Measurements from ENCODE around the gene ZNF568. TPM values are rescaled to one million over a fixed set of nuclear protein-coding genes. Genes with fewer than 3 reads are reported as not detected.

Gene ZNF568
- total RNA-seq, 3 donors from 2014 or later (not counting 1 experiment from before 2014, with no cell fraction given) = 9.4 to 15.5 (median 15.3) TPM

GRCh38 chr19:37014456-37014855 is 98.3 kb downstream of the ZNF568 start:
- H3K36me3 ChIP-seq (ENCODE audit: control insufficient read depth, insufficient read depth, low read length) = no peaks in the 10 kb centered on the region
- Mint-ChIP-seq H3K4me3 (no peak overlapping the region), H3K27me3 (ENCODE audit: low read depth in 2 of 2) (no peaks in the 10 kb centered on the region), H3K9me3 (peaks cover 7 to 13% of the 10 kb centered on the region in 2 donors), H3K36me3 (peaks cover 22% of the 10 kb centered on the region), H3K4me1 (no peaks in the 10 kb centered on the region), H3K27ac (no peak overlapping the region)
- DNase-seq (no peak), ATAC-seq (no peak)
- H3K4me3 ChIP-seq (ENCODE audit: low read length) = no peak overlapping the region
- H3K9me3 ChIP-seq (ENCODE audit: control insufficient read depth, insufficient read depth, low read length) = peaks cover 76% of the 10 kb centered on the region
- no peaks in the 10 kb centered on the region for H3K27me3 ChIP-seq (ENCODE audit: control insufficient read depth, insufficient read depth, low read length)
- intact Hi-C loops (cut with micrococcal nuclease) = no loop called here
- H3K4me1 ChIP-seq (ENCODE audit: control insufficient read depth, insufficient read depth, low read length) = no peaks in the 10 kb centered on the region
- TF ChIP-seq CTCF (IDR thresholded peaks at IDR 0.05) = no peak
- H3K27ac ChIP-seq (ENCODE audit: low read length) = no peak overlapping the region
- 93% methylated on average over 23 of the region's 23 CpGs for WGBS (ENCODE audit: insufficient coverage)

GRCh38 chr19:37045140-37045539 is 129.0 kb downstream of the ZNF568 start:
- peaks cover 13 to 16% of the 10 kb centered on the region in 2 donors for H3K9me3 Mint-ChIP-seq
- intact Hi-C loops (cut with micrococcal nuclease) = no loop called here

More at GRCh38 chr19:37045140-37045539, 129.0 kb downstream of the ZNF568 start:
- Histone ChIP-seq H3K4me1 (ENCODE audit: control insufficient read depth, insufficient read depth, low read length) (no peaks in the 10 kb centered on the region), H3K9me3 (ENCODE audit: control insufficient read depth, insufficient read depth, low read length) (peaks cover 4% of the 10 kb centered on the region), H3K27ac (ENCODE audit: low read length) (no peak overlapping the region), H3K27me3 (ENCODE audit: control insufficient read depth, insufficient read depth, low read length) (no peaks in the 10 kb centered on the region), H3K4me3 (ENCODE audit: low read length) (no peak overlapping the region), H3K36me3 (ENCODE audit: control insufficient read depth, insufficient read depth, low read length) (no peaks in the 10 kb centered on the region)
- DNase-seq = no peak
- Mint-ChIP-seq H3K27ac (no peak overlapping the region), H3K36me3 (peaks cover 20% of the 10 kb centered on the region), H3K4me1 (no peaks in the 10 kb centered on the region), H3K4me3 (no peak overlapping the region), H3K27me3 (ENCODE audit: low read depth in 2 of 2) (no peaks in the 10 kb centered on the region)
- TF ChIP-seq CTCF (IDR thresholded peaks at IDR 0.05) = no peak
- 33% methylated on average over 1 of the region's 1 CpG for WGBS (ENCODE audit: insufficient coverage)
- no peak for ATAC-seq

Other genes with a start within 250 kb of the ZNF568 start
- 10 to 100 TPM; 10.3 to 22.3 (median 14.2) TPM for gene ZNF461, start 249.5 kb upstream of the ZNF568 start, total RNA-seq
- gene ZNF567, start 228.7 kb upstream of the ZNF568 start, total RNA-seq = 10 to 100 TPM in 2 of 3 donors, 1 to 10 TPM in 1; 5.6 to 11.8 (median 10.5) TPM
- 1 to 10 TPM; 1.7 to 4.3 (median 4.2) TPM for gene ZNF850, start 143.5 kb upstream of the ZNF568 start, total RNA-seq
- 1 to 10 TPM; 2.6 to 6.8 (median 5.0) TPM for gene ZNF790, start 77.9 kb upstream of the ZNF568 start, total RNA-seq
- gene ZNF345, start 65.5 kb upstream of the ZNF568 start, total RNA-seq = 10 to 100 TPM in 2 of 3 donors, 1 to 10 TPM in 1; 7.1 to 19.5 (median 10.0) TPM
- gene ZNF829, start within 50 bp of the ZNF568 start, total RNA-seq = 1 to 10 TPM; 5.5 to 7.6 (median 5.5) TPM
- gene ZNF420, start 162.1 kb downstream of the ZNF568 start, total RNA-seq = 10 to 100 TPM in 2 of 3 donors, 1 to 10 TPM in 1; 6.4 to 15.6 (median 10.2) TPM